Neural progenitor cell (in vitro differentiated cells): ENCODE measurements around the gene CIBAR2.

Experiments used
- CTCF ChIP-seq: fragments of 200-600 bp; sonication (generic); IDR thresholded peaks from 2 replicates; pipeline ENCODE4 v1.5.1; 2017; ENCODE audit warnings: antibody characterized with exemption, mild to moderate bottlenecking
- EZH2 ChIP-seq: fragments of 200-600 bp; sonication (generic); IDR thresholded peaks from 2 replicates; pipeline ENCODE4 v1.6.1; 2017; ENCODE audit warnings: antibody characterized with exemption, mild to moderate bottlenecking, moderate library complexity
- EZH2phosphoT487 ChIP-seq: fragments of 200-600 bp; sonication (generic); IDR thresholded peaks from 2 replicates; pipeline ENCODE4 v1.6.1; 2017; ENCODE audit warnings: antibody characterized with exemption

GRCh38 chr16:85112364-85112763, at the start of gene CIBAR2:
- TF ChIP-seq CTCF = no peak
- TF ChIP-seq EZH2 = no peak
- no peak for TF ChIP-seq EZH2phosphoT487
